Measurements from ENCODE around the gene STRADA. TPM values are rescaled to one million over a fixed set of nuclear protein-coding genes. Genes with fewer than 3 reads are reported as not detected.

Gene STRADA
- total RNA-seq, 1 donor from 2014 or later, result 17.2 TPM

GRCh38 chr17:63706336-63707082, 35.1 kb downstream of the STRADA start:
- H3K36me3 ChIP-seq (ENCODE audit: control insufficient read depth, insufficient read depth, low read length), result peaks cover 2% of the 10 kb centered on the region
- no peak for TF ChIP-seq CTCF (IDR thresholded peaks at IDR 0.05; ENCODE audit: insufficient read depth, low read length, poor library complexity, severe bottlenecking)
- no peak for DNase-seq (ENCODE audit: low read depth)
- H3K4me3 ChIP-seq (ENCODE audit: low read depth, low read length), result no peak overlapping the region
- no peaks in the 10 kb centered on the region for H3K27me3 ChIP-seq (ENCODE audit: control insufficient read depth, insufficient read depth, low read length)

GRCh38 chr17:63705657-63706056, 35.9 kb downstream of the STRADA start:
- H3K36me3 ChIP-seq (ENCODE audit: control insufficient read depth, insufficient read depth, low read length), result peaks cover 2% of the 10 kb centered on the region
- TF ChIP-seq CTCF (IDR thresholded peaks at IDR 0.05; ENCODE audit: insufficient read depth, low read length, poor library complexity, severe bottlenecking), result no peak

GRCh38 chr17:63704836-63705235, 36.8 kb downstream of the STRADA start:
- DNase-seq (ENCODE audit: low read depth), result no peak
- H3K36me3 ChIP-seq (ENCODE audit: control insufficient read depth, insufficient read depth, low read length), result peaks cover 2% of the 10 kb centered on the region
- no peak overlapping the region for H3K4me3 ChIP-seq (ENCODE audit: low read depth, low read length)
- H3K27me3 ChIP-seq (ENCODE audit: control insufficient read depth, insufficient read depth, low read length), result no peaks in the 10 kb centered on the region
- no peak for TF ChIP-seq CTCF (IDR thresholded peaks at IDR 0.05; ENCODE audit: insufficient read depth, low read length, poor library complexity, severe bottlenecking)

More at GRCh38 chr17:63705657-63706056, 35.9 kb downstream of the STRADA start:
- no peak for DNase-seq (ENCODE audit: low read depth)
- Histone ChIP-seq H3K4me3 (ENCODE audit: low read depth, low read length) (no peak overlapping the region), H3K27me3 (ENCODE audit: control insufficient read depth, insufficient read depth, low read length) (no peaks in the 10 kb centered on the region)

GRCh38 chr17:63704259-63704576, 37.4 kb downstream of the STRADA start:
- TF ChIP-seq CTCF (IDR thresholded peaks at IDR 0.05; ENCODE audit: insufficient read depth, low read length, poor library complexity, severe bottlenecking), result no peak
- no peak overlapping the region for H3K4me3 ChIP-seq (ENCODE audit: low read depth, low read length)
- no peak for DNase-seq (ENCODE audit: low read depth)
- H3K27me3 ChIP-seq (ENCODE audit: control insufficient read depth, insufficient read depth, low read length), result no peaks in the 10 kb centered on the region
- peaks cover 2% of the 10 kb centered on the region for H3K36me3 ChIP-seq (ENCODE audit: control insufficient read depth, insufficient read depth, low read length)

GRCh38 chr17:63703556-63704258, 37.9 kb downstream of the STRADA start:
- H3K4me3 ChIP-seq (ENCODE audit: low read depth, low read length), result no peak overlapping the region
- peaks cover 2% of the 10 kb centered on the region for H3K36me3 ChIP-seq (ENCODE audit: control insufficient read depth, insufficient read depth, low read length)
- DNase-seq (ENCODE audit: low read depth), result no peak
- no peak for TF ChIP-seq CTCF (IDR thresholded peaks at IDR 0.05; ENCODE audit: insufficient read depth, low read length, poor library complexity, severe bottlenecking)
- no peaks in the 10 kb centered on the region for H3K27me3 ChIP-seq (ENCODE audit: control insufficient read depth, insufficient read depth, low read length)

Data from kidney epithelial cell (primary cell).